ENCODE data around the gene KRTAP10-1. TPM values are rescaled to one million over a fixed set of nuclear protein-coding genes. Genes with fewer than 3 reads are reported as not detected.

The KRTAP10-1 gene
- total and polyA plus RNA-seq, 2 of the 13 experiments (the other 11 are each of a cell fraction or from before 2014, with no cell fraction given): not detected

GRCh38 chr21:44505673-44506278 lies 34.2 kb downstream of the KRTAP10-1 start (continued):
- TF ChIP-seq MBNL3 (CRISPR knock-in tag; conservative IDR thresholded peaks at IDR 0.05) (no peak), HNRNPUL1 (IDR thresholded peaks at IDR 0.05; ENCODE audit: low read depth, low read length) (no peak), HMG20B (CRISPR knock-in tag; conservative IDR thresholded peaks at IDR 0.05) (no peak), ZNF772 (CRISPR knock-in tag; IDR thresholded peaks at IDR 0.05) (peak; percentile 75; the same call in 1 of the 2 replicates), ZEB1 (IDR thresholded peaks at IDR 0.05; ENCODE audit: insufficient replicate concordance, low read depth) (no peak), NR0B2 (CRISPR knock-in tag; IDR thresholded peaks at IDR 0.05) (no peak), ATM (IDR thresholded peaks at IDR 0.05; ENCODE audit: borderline replicate concordance) (no peak), ZNF367 (CRISPR knock-in tag; IDR thresholded peaks at IDR 0.05; ENCODE audit: borderline replicate concordance) (no peak), GATA4 (IDR thresholded peaks at IDR 0.05; ENCODE audit: borderline replicate concordance, low read depth) (no peak), ZNF543 (CRISPR knock-in tag; IDR thresholded peaks at IDR 0.05) (no peak), HHEX (CRISPR knock-in tag; IDR thresholded peaks at IDR 0.05) (no peak), ZNF512 (CRISPR knock-in tag; IDR thresholded peaks at IDR 0.05) (no peak), ZNF180 (CRISPR knock-in tag; IDR thresholded peaks at IDR 0.05; ENCODE audit: borderline replicate concordance, low read depth) (no peak), ZNF770 (CRISPR knock-in tag; IDR thresholded peaks at IDR 0.05) (0 out of 2 replicates have a peak, but pooled peaks have one; percentile 16), ZNF207 (IDR thresholded peaks at IDR 0.05; ENCODE audit: borderline replicate concordance) (no peak), HMGA1 (CRISPR knock-in tag; conservative IDR thresholded peaks at IDR 0.05) (no peak), SNAPC5 (CRISPR knock-in tag; IDR thresholded peaks at IDR 0.05; ENCODE audit: borderline replicate concordance) (no peak), ZNF678 (CRISPR knock-in tag; IDR thresholded peaks at IDR 0.05) (0 out of 2 replicates have a peak, but pooled peaks have one; percentile 1), CHD2 (IDR thresholded peaks at IDR 0.05; ENCODE audit: low read depth, low read length) (peak; percentile 66; the same call in 1 of the 2 replicates), ZMAT3 (CRISPR knock-in tag; conservative IDR thresholded peaks at IDR 0.05) (no peak), ZFP37 (CRISPR knock-in tag; IDR thresholded peaks at IDR 0.05; ENCODE audit: borderline replicate concordance) (0 out of 2 replicates have a peak, but pooled peaks have one; percentile 57), ZFYVE20 (CRISPR knock-in tag; IDR thresholded peaks at IDR 0.05; ENCODE audit: borderline replicate concordance, low read depth) (no peak), ZNF3 (CRISPR knock-in tag; IDR thresholded peaks at IDR 0.05) (no peak), HCFC1 (IDR thresholded peaks at IDR 0.05; ENCODE audit: low read depth, low read length) (no peak), POGK (CRISPR knock-in tag; conservative IDR thresholded peaks at IDR 0.05) (no peak), CEBPB (IDR thresholded peaks at IDR 0.05; ENCODE audit: borderline replicate concordance, low read depth, low read length) (no peak)

Measured in HepG2 (cell line).